OCI-LY7 (cell line): ENCODE results near the gene TFIP11.

Experiments
- EZH2phosphoT487 ChIP-seq: fragments of 200-600 bp; sonication (generic); IDR thresholded peaks from 2 replicates; pipeline ENCODE4 v1.6.1; 2018; ENCODE audit warnings: low read depth, borderline replicate concordance, mild to moderate bottlenecking, mixed run types, antibody characterized with exemption, low read length, moderate library complexity, mixed read lengths
- TF ChIP-seq, protein P1 (sequence below): fragments of 200-600 bp; sonication (generic); conservative IDR thresholded peaks from 2 replicates; pipeline ENCODE4 v1.5.1; 2014; ENCODE audit warnings: mild to moderate bottlenecking, antibody characterized with exemption, low read length, moderate library complexity, mixed read lengths

DNA sequence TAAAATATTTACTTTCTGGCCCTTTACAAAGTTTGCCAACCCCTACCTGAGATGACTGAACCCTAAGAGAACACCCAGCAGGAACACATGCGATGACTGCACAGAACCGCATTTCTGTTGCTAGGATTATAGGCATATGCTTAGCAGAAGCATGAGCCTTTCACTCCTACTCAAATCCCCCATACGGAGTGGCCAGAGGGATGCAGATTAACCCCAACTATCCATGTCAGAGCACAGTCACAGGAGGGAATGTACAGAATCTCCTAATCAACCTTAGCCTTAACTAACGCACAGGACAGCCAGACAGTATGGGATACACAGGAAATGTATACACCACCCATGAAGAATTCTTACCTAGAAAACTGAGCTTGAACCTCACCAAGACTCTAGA, 34.9 kb downstream of the TFIP11 start:
- TF ChIP-seq, protein P1, sequence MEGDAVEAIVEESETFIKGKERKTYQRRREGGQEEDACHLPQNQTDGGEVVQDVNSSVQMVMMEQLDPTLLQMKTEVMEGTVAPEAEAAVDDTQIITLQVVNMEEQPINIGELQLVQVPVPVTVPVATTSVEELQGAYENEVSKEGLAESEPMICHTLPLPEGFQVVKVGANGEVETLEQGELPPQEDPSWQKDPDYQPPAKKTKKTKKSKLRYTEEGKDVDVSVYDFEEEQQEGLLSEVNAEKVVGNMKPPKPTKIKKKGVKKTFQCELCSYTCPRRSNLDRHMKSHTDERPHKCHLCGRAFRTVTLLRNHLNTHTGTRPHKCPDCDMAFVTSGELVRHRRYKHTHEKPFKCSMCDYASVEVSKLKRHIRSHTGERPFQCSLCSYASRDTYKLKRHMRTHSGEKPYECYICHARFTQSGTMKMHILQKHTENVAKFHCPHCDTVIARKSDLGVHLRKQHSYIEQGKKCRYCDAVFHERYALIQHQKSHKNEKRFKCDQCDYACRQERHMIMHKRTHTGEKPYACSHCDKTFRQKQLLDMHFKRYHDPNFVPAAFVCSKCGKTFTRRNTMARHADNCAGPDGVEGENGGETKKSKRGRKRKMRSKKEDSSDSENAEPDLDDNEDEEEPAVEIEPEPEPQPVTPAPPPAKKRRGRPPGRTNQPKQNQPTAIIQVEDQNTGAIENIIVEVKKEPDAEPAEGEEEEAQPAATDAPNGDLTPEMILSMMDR, result no peak
- TF ChIP-seq EZH2phosphoT487, result no peak
